Keratinocyte (primary cell): ENCODE measurements around the gene NCOA3.

Source experiments
- CTCF ChIP-seq, 3 experiments: IDR thresholded peaks in 1 of 3; conservative IDR thresholded peaks in 1 of 3; optimal IDR thresholded peaks in 1 of 3; 2 replicates in 2 of 3; 3 replicates in 1 of 3; pipeline versions ENCODE3 to v1.5.1; 2011; ENCODE audit warnings: low read length in 3 of 3, mild to moderate bottlenecking in 3 of 3, moderate library complexity in 2 of 3, control low read depth in 1 of 3, inconsistent platforms in 1 of 3; ENCODE audit not compliant: insufficient read depth in 2 of 3; ENCODE audit errors: extremely low read depth in 1 of 3
- EZH2 ChIP-seq: IDR thresholded peaks from one replicate; pipeline ENCODE4 v1.6.1; 2012; ENCODE audit warnings: inconsistent platforms, mild to moderate bottlenecking, low read length, moderate library complexity

- TF ChIP-seq CTCF (optimal IDR thresholded peaks at IDR 0.05 in 1 of 3, IDR thresholded peaks at IDR 0.05 in 1 of 3, conservative IDR thresholded peaks at IDR 0.05 in 1 of 3; ENCODE audit: extremely low read depth in 1 of 3, insufficient read depth in 2 of 3, low read length in 3 of 3), result no peak
- TF ChIP-seq EZH2, result no peak
Measured at GRCh38 chr20:47468290-47469050, 33.2 kb upstream of the NCOA3 start.
